ENCODE measurements around the gene WHAMM.

WHAMM gene

DNA sequence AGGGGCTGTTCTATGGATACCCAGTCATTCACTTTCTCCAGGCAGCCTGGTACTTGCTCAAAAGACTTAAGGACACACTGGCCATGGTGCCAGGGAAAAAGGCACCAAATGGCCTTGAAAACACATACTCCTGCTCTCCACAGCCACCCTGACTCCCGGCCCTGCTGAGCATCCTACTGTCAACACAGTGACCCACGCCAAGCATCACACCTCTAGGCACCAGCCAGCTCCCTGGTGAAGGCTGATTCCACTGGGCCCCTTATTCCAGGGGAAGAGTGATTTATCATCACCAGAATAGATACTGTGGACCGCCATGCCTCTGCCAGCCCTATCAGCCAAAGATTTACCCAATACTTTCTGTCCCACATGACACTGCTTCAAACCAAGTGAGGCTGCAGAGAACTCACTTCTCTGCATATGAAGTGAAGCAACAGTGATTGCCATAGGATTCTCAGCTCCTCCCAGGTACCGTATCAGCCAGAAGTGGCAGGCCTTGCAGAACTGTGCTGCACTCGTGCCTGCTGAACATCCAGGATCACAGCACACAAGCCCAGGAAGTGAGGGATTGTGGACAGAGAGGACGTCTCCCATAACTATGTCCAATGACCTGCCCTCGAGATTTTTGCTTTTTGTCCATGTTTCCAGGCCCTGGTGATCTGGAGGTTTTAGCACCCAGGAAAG lies 63.7 kb downstream of the WHAMM start:
- DNase-seq, result no peak

DNA sequence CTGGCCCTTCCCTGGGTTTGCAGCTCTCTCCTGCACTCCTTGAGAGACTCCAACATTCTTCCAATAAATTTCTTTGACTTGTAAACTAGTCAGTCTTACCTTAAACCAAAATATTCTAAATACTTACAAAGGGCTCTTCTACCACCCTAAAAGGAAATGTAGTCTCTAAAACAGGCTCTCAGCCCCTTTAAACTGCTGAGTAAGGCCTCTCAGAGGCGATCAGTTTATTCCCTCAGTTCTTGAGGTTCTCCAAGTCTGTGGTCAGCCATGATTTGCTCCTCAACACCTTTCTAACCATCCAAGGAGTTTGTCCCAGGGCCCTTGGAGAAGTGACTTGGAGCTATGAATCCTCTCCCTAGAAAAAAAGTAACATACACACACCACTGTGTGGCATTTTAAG lies 64.8 kb downstream of the WHAMM start:
- DNase-seq, result no peak

DNA sequence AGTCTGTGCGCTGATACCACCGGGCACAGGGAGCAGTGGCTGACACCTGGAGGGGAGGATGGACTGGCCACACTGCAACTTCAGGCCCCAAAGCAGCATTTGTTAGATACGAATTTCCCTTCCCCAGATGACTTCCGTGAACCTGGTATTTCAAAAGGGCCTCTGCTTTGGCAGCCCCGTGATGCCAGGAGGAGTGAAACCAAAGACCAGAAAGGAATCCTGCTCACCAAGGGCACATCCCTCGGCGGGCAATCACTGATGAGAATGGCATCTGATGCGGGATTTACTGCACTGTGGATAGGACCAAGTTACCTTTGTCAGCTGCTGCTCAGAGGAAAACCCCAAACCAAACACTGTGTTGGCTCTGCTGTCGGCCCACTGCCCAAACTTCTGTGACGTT lies 65.5 kb downstream of the WHAMM start:
- DNase-seq, result no peak

- DNase-seq, result no peak
Observed at GRCh38 chr15:82875411-82876003, 66.1 kb downstream of the WHAMM start.

DNA sequence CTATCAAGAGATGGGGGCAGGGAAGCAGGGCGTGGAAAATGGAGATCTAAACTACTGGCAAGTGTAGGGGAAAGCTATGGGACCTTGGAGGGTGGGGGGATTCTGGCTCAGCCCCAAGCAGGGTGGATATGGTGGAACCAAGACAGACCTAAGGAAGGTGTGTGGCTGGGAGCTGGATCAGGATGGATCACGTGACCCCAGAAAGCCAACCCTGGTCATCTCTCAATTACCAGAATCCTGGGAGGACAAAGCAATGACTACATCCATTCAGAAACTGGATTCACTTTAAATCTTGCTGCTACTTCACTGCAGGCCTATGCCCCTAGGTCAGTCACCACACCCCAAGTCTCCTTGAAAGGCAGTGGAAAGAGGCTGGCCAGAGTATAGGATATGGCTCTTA lies 68.4 kb downstream of the WHAMM start:
- DNase-seq, result no peak

GRCh38 chr15:82878325-82878724 lies 68.9 kb downstream of the WHAMM start:
- no peak for DNase-seq

DNA sequence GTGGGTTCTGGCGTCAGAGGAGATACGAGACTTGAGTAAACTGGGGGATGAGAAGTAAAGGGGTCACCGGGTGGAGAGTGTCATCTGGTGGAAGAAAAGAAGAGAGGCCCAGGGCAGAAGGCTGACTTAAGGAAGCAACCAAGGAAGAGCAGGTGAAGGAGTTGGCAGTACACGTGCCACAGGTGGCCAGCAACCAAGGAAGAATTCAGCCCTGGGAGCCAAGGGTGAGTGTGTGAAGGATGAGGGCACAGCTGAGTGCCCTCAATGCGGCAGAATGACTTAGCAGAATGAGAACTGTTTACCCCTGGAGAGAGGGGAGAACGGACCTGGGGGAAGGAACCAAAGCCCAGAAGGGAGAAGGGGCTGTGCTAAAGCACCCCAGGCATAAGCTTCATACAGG lies 71.3 kb downstream of the WHAMM start:
- DNase-seq, result no peak

GRCh38 chr15:82881747-82882146 lies 72.3 kb downstream of the WHAMM start:
- DNase-seq, result no peak

GRCh38 chr15:82882273-82882928 lies 73.0 kb downstream of the WHAMM start:
- no peak for DNase-seq

Data from NCI-H2107 (cell line).